ENCODE results near the gene KCNQ1.
"Not testable (repeated sequence)": the region's sequence is repeated elsewhere in the genome, so short reads cannot be mapped to it uniquely, and the experiment has no call there.

Gene KCNQ1

DNA sequence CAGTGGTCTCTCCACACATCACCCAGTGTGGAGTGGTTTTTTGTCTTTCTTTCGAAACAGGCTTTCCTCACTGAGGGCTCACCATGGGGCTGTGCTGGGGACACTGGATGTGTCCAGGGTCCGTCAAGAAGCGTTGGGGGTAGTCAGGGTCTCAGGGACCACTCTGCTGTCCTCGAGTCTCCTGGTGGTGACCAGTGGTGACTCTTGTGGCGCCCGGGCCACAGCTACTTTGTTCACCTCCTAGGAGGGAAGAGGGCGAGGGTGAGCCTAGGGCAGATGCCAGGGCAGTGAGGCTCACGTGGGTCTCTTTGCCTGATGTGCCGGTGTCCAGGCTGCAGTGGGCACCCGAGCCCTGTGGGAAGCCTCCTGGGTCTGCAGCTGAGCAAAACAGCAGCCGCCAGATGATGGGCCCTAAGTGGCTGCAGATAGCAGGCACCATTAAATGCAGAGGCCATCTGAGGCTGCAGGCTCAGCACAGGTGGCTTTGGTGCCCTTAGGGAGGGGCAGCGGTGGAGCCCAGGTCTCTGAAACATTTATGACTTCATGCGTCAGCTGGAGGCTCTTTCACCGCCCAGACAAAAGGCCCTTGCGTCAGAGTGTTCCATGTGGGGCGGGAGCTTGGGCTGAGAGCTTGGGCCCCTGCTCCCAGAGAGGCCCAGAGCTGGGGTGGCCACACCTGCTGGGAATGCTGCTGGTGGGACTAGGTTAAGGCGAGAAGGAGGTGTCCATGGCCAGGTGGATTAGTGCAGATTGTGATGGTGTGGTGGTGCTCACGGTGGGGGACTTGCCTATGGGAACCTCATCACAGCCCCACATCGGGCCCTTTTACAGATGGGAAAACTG is 29.5 kb downstream of the KCNQ1 start:
- DNase-seq, result no peak

DNA sequence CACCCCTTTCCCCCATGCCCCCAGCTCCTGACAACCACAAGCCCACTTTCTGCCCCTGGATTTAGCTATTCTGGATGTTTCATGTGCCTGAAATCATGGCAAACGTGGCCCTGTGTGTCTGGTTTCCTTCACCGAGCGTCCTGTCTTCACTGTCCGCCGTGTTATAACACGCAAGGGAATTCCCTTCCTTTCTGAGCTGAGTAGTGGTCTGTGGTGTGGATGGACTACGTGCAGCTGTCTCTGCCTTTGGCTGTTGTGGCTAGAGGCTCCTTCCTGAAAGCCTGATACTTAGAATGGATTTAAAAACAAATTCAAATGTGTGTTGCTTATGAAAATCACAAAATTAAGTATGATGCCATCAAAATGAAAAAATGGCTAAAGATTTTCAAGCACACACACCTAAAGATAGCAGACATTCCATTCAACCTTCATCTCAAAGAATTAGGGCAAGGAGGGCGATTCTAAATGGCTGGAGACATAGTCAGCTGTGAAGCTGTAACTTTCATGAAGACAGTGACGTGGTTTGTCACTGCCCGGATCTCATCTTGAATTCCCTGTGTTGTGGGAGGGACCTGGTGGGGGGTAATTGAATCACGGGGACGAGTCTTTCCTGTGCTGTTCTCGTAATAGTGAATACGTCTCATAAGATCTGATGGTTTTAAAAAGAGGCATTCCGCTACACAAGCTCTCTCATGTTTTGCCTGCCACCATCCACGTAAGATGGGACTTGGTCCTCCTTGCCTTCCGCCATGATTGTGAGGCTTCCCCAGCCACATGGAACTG is 30.5 kb downstream of the KCNQ1 start:
- no peak for DNase-seq

DNA sequence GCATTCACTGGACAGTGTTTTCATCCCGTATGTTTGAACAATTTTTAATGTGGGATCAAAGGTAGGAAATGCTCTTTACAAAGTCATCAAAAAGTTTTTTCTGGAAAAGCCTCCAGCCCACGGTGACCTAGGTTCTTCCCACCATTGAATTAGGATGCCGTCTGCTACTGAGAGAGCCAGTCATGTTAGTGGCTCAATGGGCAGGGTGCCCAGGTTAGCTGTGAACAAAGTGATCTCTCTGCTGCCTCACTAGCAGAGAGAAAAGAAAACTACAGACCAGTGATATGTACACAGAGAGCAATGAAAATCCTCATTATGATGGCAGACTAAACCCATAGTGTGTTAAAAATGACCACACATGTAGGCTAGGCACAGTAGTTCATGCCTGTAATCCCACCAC is 32.4 kb downstream of the KCNQ1 start:
- DNase-seq, result no peak

DNA sequence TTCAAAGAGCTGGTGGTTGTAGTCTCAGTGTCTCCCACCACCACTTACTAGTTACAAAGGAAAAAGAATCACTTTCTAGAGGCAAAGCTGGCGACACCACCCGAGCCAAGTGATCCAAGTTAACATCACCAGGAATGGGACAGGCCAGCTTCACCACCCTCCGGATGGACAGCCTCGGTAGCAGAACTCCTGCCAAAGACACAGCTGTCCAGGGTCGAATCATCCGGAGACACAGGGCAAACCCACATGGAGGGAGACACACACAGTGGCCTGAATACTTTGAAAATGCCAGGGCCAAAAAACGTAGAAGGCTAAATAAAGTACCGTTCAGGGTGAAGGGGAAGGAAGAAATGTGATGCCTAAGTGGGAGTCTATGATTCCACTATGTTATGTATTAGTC is 33.1 kb downstream of the KCNQ1 start:
- DNase-seq, result no peak

DNA sequence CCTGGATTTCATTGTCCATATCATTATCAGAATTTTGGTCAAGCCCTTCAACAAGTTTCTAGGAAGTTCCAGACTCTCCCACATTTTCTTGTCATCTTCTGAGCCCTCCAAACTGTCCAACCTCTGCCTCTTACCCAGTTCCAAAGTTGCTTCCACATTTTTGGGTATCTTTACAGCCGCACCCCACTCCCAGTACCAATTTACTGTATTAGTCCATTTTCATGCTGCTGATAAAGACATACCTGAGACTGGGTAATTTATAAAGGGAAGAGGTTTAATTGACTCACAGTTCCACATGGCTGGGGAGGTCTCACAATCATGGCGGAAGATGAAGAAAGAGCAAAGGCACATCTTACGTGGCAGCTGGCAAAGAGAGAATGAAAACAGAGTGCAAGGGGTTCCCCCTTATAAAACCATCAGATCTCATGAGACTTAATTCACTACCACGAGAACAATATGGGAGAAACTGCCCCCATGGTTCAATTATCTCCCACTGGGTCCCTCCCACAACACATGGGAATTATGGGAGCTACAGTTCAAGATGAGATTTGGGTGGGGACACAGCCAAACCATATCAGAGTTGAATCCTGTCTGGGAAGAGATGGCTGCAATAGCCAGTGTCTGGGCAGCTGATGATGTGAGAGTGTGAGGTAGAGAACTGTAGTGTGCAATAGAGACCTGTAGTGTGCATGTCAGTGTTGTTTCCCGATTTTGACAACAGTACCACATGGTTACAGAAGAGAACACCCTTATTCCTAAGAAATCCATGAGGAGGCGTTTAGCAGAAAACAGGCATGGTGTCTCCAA is 35.5 kb downstream of the KCNQ1 start:
- DNase-seq, result not testable (repeated sequence)

DNA sequence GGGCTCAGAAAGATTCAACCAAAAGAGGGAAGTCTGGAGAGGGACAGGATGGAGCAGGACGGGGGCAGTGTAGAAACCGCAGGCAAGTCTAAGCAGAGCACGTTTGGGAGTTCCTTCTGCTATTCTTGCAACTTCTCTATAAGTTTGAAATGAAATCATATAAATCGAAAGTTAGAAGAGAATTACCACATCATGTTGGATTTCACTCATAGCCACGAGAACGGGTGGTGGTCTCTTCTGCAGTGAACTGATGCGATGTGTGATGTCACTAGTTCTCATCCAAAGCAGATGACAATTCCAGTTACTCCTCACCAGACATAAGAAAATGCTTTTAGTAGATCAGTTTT is 36.0 kb downstream of the KCNQ1 start:
- no peak for DNase-seq

DNA sequence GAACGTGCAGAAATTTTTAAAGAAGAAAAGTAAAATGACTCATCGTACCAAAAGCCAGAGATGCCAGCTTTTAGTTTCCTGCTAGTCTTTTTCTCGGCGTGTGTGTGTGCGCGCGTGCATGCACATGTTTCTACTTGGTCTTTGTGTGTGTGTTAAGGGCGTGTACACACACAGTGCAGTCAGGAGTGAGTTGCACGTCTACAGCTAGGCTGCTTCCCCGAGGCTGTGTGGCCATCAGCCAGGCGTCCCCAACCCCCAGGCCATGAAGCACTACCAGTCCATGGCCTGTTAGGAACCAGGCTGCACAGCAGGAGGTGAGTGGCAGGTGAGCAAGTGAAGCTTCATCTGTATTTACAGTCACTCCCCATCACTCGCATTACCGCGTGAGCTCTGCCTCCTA is 36.4 kb downstream of the KCNQ1 start:
- peak; percentile 31 for DNase-seq

DNA sequence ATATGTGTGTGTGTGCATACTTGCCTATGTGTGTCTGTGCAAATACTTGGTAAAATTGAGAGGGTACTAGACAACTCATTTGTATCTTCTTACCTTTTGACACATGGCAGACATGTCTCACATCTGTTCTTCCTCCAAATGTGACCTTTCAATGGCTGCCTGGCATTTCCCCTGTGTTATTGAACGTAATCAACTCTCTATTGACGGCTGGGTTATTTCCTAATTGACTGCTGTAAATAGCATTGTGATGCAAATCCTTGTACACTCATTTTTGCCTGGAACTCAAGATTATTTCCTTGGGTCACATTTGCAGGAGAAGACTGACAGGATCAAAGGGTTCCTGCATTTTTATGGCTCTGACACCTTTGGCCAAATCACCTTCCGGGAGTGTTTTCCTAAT is 37.4 kb downstream of the KCNQ1 start:
- DNase-seq, result no peak

DNA sequence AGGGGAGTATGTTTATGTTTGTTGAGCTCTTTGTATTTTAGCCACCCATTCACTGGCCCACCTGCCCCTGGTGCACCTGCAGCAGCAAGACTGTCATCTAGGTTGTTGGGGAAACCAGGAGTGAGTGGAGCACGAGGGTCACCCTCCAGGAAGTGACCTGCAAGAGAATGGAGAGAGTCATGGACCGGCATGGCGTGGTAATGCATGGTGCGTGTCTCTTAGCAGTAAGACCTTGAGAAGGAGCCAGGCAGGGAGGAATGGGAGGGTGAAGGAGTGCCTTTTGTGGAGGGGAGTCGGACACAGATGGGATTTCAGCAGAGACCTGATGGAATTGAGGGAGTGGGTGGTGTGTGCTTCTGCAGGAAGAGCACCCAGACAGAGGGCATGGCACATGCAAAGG is 37.9 kb downstream of the KCNQ1 start:
- DNase-seq, result no peak

DNA sequence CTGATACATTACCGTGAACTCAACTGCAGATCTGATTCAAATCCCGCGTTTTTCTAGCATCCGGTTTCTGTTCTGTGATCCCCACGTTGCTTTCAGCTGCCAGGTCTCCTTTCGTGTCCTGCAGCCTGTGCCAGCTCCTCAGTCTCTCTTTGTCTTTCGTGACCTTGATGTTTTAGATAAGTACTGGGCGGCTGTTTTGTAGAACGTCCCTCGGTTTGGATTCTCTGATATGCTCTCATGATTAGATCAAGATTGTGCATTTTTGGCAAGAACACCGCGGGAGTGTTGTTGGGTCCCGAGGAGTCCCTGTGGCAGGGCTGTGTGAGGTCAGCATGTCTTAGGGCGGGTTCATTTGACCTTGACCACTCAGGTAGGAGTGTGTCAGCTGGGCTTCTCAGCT is 38.6 kb downstream of the KCNQ1 start:
- DNase-seq, result no peak

DNA sequence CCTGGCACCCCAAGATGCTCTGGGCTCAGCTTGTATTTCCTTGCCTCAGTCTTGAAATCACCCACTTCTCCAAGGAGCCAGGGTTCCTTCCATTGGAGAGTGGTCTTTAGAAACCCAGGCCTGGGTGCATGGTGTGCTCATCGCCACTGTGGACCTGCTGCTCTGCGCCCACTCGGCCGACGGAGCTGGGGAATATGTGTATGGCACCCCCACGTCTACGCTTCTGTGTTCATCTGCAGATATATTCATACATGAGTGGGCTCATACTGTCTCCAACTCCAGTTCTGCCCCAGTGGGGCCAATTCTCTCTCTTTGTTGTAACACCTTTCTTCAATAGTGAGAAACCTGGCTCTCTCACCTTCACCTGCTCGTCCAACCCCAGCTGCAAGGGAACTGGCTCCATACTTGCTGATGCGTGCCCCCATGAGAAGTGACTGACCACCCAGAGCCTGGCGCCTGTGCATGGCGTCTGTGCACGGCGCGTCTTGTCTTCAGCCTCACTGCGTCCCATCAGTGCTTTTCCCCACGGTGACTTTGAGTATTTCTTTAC is 39.8 kb downstream of the KCNQ1 start:
- no peak for DNase-seq

DNA sequence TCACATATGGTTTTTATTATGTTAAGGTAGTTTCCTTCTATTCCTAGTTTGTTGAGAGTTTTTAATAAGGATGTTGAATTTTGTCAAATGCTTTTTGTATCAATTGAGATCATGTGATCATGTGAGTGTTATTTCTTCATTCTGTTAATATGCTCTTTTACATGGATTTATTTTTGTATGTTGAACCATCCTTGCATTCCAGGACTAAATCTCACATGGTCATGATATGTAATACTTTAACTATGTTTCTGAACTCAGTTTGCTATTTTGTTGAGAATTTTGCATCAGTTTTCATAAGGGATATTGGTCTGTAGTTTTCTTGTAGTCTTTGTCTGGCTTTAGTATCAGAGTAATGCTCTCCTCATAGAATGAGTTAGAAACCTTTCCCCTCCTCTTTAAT is 43.2 kb downstream of the KCNQ1 start:
- no peak for DNase-seq

DNA sequence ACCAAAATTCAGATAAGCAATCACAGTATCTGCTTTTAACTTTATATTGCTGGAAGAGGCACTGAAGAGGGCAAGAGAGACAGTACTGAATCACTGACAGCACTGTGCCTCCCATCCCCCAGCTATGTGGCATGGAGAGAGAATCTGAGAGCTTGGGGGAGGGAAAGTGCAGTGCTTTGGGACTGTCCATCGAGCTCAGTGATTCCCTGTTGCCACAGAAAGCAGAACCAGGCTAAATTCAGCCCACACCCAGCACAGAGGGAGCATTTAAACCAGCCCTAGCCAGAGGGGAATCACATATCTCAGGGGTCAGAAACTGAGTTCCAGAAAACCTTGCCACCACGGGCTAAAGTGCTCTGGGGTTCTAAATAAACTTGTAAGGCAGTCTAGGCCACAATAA is 44.3 kb downstream of the KCNQ1 start:
- DNase-seq, result no peak

DNA sequence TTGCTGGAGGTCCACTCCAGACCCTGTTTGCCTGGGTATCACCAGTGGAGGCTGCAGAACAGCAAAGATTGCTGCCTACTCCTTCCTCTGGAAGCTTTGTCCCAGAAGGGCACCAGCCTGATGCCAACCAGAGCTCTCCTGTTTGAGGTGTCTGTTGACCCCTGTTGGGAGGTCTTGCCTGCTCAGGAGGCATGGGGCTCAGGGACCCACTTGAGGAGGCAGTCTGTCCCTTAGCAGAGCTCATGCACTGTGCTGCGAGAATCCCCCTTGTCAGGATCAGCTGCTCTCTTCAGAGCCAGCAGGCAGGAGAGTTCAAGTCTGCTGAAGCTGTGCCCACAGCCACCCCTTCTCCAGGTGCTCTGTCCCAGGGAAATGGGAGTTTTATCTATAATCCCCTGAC is 53.1 kb downstream of the KCNQ1 start:
- DNase-seq, result not testable (repeated sequence)

DNA sequence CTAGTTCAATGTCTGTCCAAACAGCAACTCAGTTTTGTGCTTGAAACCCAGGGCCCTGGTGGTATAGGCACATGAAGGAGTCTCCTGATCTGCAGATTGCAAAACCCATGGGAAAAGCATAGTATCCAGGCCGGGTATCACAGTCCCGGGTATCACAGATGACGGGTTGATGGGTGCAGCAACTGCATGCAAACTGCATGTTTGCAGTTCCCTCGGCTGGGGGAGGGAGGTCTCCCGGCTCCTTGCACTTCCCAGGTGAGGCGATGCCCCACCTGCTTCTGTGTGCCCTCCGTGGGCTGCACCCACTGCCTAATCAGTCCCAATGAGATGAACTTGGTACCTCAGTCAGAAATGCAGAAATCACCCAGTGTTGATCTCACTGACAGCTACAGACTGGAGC is 53.9 kb downstream of the KCNQ1 start:
- no peak for DNase-seq

DNA sequence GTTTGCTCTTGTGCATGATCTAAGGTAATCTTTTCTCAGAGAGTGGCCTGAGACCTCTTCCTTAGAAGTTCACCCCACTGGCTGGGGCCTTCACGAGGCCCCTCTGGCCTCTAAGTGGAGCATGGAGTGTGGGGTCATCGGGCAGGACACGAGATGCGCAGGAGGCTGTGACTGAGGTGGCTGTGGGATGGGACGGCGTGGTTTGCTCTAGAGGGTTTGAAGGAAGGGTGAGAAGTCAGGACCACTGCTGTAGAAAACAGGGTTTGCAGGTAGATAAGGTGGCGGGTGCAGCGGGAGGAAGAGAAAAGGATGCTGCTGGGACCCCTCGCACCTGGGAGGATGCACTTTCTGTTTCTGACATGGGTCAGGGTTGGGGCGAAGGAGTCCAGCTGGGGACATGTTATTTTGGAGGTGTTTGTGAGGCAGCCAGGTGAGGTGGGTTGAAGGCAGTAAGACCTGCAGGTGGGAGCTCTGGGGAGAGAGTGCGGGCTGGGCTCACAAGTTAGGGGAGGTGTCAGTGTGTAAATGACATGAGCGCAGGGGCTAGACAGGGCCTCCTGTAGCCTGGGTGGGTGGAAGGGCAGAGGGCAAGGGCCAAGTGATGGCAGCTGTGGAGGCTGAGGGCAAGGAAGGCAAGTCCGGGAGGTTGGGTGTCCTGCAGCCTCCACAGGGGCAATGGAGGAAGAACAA is 62.5 kb downstream of the KCNQ1 start:
- no peak for DNase-seq

DNA sequence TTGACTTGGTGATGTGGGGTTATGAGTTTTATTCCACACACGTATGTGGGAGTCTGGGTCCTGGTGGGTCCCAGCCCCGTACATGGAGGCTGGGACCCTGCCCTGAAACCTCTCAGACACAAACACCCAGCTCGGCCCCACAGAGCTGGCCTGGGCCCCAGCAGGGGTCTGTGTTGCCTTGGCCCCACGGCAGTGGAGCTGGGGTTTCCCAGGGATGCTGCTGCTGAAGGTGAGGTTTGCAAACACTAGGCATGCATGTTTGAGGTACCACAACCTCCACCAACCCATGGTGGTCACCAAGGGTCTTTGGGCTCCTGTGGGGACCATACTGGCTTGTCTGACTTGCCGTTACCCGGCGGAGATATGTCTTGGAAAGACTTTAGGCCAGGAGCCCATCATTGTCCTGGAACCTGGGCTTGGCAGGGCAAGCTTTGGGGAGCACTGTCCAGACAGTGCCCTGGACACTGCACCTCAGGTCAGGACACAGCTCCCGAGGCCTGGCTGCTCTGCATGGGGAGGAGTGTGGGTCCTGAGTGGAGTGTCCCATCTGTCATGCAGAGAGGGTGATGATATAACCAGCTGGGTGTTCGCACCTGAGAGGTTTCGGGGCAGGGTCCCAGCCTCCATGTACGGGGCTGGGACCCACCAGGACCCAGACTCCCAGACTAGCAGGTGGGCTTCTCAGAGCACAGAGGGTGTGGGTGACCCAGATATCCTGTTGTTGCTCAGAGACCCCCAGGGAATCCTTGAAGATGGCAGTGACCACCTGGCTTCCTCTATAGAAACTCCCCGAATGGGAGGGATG is 63.3 kb downstream of the KCNQ1 start:
- DNase-seq, result no peak

DNA sequence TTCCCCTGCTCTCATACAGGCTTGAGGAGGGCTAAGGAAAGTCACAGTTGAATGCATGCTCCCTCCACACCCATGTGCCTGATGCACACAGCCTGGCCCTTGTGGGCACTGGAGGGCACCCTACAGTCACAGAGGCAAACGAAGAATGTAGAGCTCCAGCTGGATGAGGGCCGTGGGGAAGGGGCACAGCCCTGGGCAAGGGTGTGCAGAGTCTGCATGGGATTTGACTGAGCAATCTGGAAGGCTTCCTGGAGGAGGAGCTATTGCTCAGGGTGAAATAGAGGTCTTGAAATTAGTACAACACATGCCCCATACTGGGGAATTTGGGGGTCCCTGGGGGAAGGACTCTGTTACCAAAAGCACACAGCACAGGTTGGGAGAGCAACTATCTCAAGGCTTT is 64.0 kb downstream of the KCNQ1 start:
- DNase-seq, result no peak

DNA sequence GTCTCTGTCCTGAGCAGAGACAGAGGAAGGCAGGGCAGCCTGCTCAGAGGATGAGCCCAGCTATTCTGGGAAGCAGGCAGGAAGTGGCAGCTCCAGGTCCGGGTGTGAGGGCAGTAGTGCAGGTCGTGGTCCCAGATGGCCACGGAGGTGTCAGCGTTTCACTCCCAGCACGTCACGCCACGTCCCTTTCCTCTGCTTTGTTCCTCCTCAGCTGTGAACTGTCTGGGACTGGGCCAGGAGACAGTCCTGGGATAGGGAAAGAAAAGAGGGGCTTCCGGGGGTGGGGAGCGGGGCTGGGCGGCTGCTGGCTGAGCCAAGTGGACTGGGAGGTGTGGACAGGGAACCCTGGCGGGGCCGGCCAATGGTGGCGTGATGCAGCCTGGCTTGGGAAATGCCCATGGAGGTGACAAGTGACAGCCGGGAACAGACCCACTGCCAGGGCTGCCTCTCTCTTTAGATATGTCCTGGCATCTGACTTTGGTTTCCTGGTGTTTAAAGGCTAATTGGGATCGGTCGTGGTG is 64.7 kb downstream of the KCNQ1 start:
- no peak for DNase-seq

DNA sequence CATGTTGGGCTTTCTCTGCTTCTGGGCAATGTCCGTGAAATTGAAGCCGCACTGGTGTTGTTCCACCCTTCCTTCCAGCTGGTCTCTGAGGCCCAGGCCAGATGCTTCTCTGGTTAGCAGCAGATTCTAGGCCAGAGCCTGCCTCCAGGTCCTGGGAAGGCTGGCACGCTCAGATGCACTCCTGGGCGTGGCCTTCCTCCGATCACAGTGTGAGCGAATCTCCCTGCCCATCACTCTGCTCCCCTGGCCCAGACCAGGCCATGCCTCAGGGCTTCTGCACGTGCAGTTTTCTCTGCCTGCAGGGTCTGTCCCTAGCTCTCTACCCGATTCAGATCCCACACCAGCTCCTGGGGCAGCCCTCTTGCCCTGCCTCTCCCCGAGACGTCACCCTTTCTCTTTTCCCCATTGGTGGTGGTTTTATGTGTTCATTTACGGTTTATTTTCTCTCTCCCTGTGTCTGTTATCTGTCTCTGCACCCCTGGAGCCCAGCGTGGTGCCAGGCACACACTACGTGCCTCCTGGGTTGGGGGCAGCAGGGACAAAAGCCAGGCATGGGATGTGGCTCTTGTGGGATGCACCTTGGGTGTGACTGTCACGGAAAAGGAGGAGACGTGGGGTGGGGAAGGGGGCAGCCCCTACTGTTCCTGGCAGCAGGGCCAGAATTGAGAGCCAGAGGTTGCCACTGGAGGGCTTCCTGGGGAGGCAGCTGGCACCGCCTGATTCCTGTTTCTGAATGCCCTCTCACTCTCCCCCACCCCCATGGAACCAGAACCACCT is 66.0 kb downstream of the KCNQ1 start:
- DNase-seq, result no peak

Data from stimulated activated CD4-positive, alpha-beta T cell treated with anti-CD3 and anti-CD28 coated beads, Interleukin-1b, Interleukin-23, amount 100 ng/mL, for 48 hours (primary cell).